HG02588 (cell line): ENCODE data around the gene ZDHHC20.
"Not testable (repeated sequence)": the region's sequence is repeated elsewhere in the genome, so short reads cannot be mapped to it uniquely, and the experiment has no call there.

Experiments used
- ATAC-seq: cut with Tn5 transposase; IDR thresholded peaks from one replicate; pipeline ENCODE4 v1.9.1; 2021; ENCODE audit warnings: mild to moderate bottlenecking, moderate library complexity; ENCODE audit not compliant: unreplicated experiment

Gene ZDHHC20

DNA sequence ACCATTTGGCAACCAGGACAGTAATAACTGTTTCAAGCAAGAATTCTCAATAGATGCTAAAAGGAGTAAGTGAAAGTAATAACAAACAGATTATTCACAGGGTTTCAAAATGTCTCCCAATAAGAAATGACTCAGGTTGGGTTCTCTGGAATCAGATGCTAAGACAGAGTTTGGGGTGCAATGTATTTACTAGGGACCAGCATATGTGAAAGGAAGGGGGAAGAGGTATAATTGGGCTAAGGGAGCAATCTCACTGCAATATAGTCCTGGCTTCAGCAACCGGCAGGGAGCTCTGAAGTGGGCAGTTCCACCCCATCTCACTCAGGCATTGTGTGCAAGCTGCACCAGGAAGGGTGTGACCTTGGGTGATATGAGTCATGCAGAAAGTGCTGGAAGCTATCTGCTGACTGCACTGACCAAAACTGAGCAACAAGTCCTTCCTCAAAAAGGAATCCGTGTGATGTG lies 23.4 kb downstream of the ZDHHC20 start:
- ATAC-seq = peak; percentile 98

DNA sequence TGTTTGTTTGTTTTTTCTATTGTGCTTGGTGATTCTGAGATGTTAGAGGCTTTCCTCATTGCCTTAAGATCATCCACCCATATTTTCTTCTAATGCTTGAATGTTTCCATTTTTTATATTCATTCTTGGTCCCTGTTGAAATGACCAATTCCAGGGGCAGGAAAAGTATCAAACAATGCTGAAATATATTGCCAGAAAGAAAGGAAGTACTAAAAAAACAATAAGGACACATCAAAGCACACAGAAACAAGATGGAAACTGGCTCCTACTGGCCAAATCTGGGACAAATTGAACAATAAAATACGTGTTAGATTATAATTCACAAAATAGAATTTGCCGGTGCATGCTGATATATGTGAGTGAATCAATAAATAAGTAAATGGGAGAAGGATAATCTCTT lies 23.9 kb downstream of the ZDHHC20 start:
- no peak for ATAC-seq

DNA sequence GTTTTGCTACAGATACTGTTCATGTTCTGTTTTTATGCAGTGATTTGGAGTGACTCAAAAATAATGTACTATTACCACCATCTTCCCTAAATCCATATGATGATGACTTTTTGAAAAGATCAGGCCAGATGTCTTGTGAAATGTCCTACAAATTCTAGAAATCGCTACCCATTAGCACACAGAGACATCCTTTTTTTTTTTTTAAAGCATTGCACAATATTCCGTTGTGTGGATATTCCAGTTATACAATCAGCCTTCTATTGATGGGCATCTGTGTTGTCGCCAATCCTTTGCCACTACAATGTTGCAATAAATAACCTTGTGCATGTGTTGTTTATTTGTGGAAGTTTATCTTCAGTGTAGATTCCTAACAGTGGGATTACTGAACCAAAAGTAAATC lies 24.5 kb downstream of the ZDHHC20 start:
- ATAC-seq = no peak

- ATAC-seq = no peak
These were observed 29.9 kb downstream of the ZDHHC20 start for GRCh38 chr13:21429211-21429610.

GRCh38 chr13:21427741-21428140 lies 31.4 kb downstream of the ZDHHC20 start:
- ATAC-seq = no peak

- ATAC-seq = no peak
These were observed 32.9 kb downstream of the ZDHHC20 start for GRCh38 chr13:21426238-21426637.

- no peak for ATAC-seq
These were observed 38.4 kb downstream of the ZDHHC20 start for GRCh38 chr13:21420706-21421105.

- ATAC-seq = no peak
These were observed 46.1 kb downstream of the ZDHHC20 start for GRCh38 chr13:21413013-21413412.

GRCh38 chr13:21410453-21410852 lies 48.6 kb downstream of the ZDHHC20 start:
- ATAC-seq = not testable (repeated sequence)

- no peak for ATAC-seq
These were observed 53.8 kb downstream of the ZDHHC20 start for GRCh38 chr13:21405309-21405708.

DNA sequence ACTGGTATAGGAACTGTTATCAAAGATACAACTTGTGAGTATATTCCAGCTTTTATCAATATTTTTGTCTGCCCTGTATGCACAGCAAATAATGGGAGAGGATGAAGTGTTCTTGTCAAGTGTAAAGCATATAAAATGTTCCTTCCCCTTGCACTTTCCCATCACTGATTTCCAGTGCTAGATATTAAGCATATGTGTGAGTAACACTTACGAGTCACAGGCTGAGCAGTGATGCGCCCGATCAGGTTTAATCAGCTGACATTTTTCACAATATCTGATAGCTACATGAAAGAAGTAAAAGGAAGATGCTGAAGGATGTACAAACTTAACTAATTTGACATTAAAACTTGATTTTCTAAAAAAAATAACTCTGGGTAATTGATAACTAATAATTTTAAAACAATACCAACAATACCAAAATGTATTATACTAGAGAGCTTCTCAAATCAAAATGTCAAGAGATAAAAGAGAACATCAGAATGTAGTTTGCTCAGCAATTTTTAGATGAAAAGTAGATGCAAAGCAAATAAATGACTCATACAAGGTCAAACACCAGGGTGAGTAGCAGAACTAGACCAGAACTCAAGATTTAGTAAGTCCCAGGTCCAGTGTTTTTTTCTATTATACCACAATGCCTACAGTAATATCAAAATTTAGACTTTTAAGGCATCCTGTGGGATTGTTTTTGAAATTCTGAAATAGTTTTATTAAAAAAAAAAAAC lies 56.4 kb downstream of the ZDHHC20 start:
- ATAC-seq = no peak

DNA sequence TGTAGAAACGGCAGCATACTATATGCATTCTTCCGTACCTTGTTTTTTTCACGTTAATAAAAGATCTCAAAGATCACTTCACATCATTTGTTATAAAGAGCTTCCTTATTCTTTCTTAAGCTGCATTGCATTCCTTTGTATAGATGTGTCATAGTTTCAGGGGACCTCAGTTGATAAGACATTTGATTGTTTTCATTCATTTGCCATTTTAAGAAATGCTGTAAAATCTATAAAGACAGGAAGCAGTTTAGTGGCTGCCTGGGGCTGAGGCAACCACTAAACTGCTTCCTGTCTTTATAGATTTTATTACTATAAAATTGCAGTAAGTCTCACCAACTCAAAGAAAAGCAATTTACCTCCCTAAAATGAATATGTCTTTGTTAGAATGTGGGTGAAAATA lies 59.4 kb downstream of the ZDHHC20 start:
- ATAC-seq = no peak

- no peak for ATAC-seq
These were observed 63.1 kb downstream of the ZDHHC20 start for GRCh38 chr13:21395953-21396352.

DNA sequence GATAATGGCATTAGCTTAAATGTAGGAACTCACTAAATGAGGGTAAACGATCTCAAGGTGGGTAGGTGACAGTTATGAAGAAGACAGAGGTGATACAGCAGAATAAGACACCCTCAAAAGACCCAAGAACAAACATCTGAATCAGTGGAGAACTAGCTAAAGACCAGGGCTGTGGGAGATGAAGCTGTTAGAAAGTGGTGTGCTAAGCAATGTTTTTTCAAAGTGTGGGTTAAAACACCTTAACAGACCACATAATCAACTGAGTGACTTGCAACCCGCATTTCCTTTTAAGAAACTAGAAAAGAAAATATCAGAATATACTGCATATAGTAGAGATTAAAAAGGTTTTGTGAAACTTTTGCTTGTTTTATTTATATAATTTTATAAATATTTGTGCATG lies 70.0 kb downstream of the ZDHHC20 start:
- ATAC-seq = no peak

DNA sequence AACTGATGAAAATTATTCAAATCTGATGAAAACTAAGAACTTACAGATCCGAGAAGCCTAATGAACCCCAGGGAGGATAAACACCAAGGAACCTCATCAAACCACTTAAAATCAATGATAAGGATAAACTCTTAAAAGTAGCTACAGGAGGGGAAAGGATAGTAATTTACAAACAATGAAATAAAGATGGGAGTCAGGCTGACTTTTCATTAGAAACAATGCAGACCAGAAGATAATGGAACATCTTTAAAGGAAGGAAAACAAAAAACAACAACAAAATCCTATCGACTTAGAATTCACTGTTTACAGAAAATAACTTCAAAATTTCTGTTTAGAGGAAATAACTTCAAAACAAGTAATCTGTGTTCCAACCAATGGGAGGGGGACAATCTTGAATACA lies 73.4 kb downstream of the ZDHHC20 start:
- ATAC-seq = no peak

GRCh38 chr13:21383090-21383489 lies 76.0 kb downstream of the ZDHHC20 start:
- no peak for ATAC-seq

DNA sequence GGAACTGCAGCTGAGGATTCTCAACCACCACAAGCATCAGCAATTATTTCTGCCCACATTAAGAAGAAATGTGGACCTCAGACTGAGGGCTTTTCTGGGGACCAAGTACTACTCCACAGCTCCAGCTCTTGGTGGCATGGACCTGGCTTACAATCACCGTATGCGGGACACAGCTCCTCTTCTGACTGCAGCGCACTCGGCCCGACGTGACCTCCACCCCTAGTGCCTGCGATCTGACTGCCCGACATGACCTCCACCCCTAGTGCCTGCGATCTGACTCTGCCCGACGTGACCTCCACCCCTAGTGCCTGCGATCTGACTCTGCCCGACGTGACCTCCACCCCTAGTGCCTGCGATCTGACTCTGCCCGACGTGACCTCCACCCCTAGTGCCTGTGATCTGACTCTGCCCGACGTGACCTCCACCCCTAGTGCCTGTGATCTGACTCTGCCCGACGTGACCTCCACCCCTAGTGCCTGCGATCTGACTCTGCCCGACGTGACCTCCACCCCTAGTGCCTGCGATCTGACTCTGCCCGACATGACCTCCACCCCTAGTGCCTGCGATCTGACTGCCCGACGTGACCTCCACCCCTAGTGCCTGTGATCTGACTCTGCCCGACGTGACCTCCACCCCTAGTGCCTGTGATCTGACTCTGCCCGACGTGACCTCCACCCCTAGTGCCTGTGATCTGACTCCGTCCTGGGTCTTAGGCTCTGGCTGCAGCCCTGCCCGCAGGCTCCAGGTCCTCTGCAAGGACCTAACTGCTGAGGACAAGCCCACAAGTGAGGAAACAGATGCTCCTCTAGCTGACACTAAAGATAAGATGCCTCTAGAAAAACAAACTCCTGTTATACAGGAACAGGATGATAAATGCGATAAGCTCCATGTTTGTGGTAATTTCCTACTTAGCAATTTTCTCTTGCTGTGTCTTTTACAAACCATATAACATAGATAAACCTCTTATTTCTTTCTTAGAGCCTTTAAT lies 81.8 kb downstream of the ZDHHC20 start:
- ATAC-seq = not testable (repeated sequence)

GRCh38 chr13:21372530-21372929 lies 86.6 kb downstream of the ZDHHC20 start:
- ATAC-seq = no peak

DNA sequence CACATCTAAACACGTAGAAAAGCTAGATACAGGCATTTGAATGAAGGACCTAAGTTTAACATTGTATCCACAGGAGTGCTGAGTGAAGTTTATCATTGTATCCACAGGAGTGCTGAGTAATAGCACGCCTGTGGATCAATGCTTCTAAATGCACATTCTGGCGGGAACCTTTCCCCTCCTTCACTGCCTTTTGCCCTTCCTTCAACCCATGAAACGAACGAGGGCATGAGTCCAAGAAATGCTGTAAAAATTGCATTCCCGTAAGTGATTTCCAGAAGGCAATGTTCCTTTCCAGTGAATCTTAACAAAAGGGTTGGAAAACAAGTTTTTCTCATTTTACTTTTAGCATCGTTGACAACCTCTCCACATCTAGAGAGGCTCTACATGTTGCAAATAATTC lies 88.1 kb downstream of the ZDHHC20 start:
- ATAC-seq = no peak

DNA sequence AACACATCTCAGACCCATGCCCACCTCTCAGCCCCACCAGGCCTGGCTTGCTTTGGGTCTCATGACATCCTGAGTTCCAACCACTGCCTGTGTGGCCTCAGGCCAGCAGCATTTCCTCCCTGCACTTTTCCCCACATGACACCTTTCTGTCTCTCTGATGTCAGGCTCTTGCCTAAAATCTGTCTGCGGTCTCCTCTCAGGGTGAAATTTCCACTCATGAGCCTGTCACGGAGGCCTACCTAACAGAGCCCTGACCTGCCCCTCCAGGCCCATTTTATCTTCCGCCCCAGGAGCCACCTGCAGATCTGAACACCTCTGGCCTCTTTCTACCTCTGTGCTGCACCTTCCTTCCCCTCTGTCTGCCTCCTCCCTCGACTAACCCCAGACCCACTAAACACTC lies 93.5 kb downstream of the ZDHHC20 start:
- no peak for ATAC-seq

- no peak for ATAC-seq
These were observed 94.2 kb downstream of the ZDHHC20 start for GRCh38 chr13:21364916-21365315.

DNA sequence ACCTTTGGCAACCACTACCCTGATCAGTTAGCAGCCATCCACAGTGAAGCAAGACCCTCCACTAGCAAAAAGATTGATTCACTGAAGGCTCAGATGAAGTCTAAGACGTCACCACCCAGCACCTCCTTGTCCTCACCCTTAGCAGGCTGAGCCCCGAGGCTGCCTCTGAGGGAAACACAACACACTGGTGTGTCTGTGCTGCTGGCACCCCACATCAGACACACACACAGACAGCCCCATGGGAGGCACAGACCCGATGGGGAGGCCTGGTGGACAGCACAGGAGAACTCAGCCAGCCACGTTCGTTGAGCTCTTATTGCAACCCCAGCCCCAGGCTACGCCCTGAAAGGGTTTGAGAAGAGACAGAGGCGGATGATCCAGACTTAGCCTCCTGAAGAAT lies 94.7 kb downstream of the ZDHHC20 start:
- ATAC-seq = no peak
